Duodenal mucosa (tissue), 2 donors: ENCODE results near the gene EIF3D.
A peak's percentile ranks its signal among the peaks of the same experiment; 100 is the strongest.

Experiments used
- H3K27ac ChIP-seq: one replicate; pipeline ENCODE4 v1.7.0; 2013; ENCODE audit warnings: low read depth, low read length
- H3K27me3 ChIP-seq, 2 donors: one replicate each; pipeline ENCODE4 v1.7.0; 2013; ENCODE audit warnings: low read length in 2 of 2, control low read depth in 1 of 2; ENCODE audit not compliant: insufficient read depth in 2 of 2, control insufficient read depth in 1 of 2
- H3K36me3 ChIP-seq, 2 donors: one replicate each; pipeline ENCODE4 v1.7.0; 2013; ENCODE audit warnings: low read length in 2 of 2, control low read depth in 1 of 2; ENCODE audit not compliant: insufficient read depth in 2 of 2, control insufficient read depth in 1 of 2
- H3K4me1 ChIP-seq, 2 donors: one replicate each; pipeline ENCODE4 v1.7.0; 2013; ENCODE audit warnings: low read length in 2 of 2, control low read depth in 1 of 2; ENCODE audit not compliant: insufficient read depth in 2 of 2, control insufficient read depth in 1 of 2
- H3K4me3 ChIP-seq, 2 donors: one replicate each; pipeline ENCODE4 v1.7.0; 2013; ENCODE audit warnings: low read length in 2 of 2, low read depth in 1 of 2
- H3K9ac ChIP-seq, 2 donors: one replicate each; pipeline ENCODE4 v1.7.0; 2013; ENCODE audit warnings: low read length in 2 of 2, low read depth in 1 of 2
- H3K9me3 ChIP-seq, 2 donors: one replicate each; pipeline ENCODE4 v1.7.0; 2013; ENCODE audit warnings: low read length in 2 of 2, control low read depth in 1 of 2; ENCODE audit not compliant: control insufficient read depth in 1 of 2

EIF3D gene

GRCh38 chr22:36510966-36511881, 17.7 kb downstream of the EIF3D start:
- no peak overlapping the region for H3K9ac ChIP-seq
- peaks cover 10 to 11% of the 10 kb centered on the region in 2 donors for H3K4me1 ChIP-seq
- H3K36me3 ChIP-seq: peaks cover 40 to 60% of the 10 kb centered on the region in 2 donors
- no peak overlapping the region for H3K27ac ChIP-seq
- H3K27me3 ChIP-seq: no peaks in the 10 kb centered on the region
- no peak overlapping the region for H3K4me3 ChIP-seq
- no peaks in the 10 kb centered on the region for H3K9me3 ChIP-seq

- no peak overlapping the region for H3K4me3 ChIP-seq
- no peak overlapping the region for H3K9ac ChIP-seq
- no peaks in the 10 kb centered on the region for H3K9me3 ChIP-seq
- peaks cover 10 to 17% of the 10 kb centered on the region in 2 donors for H3K4me1 ChIP-seq
- peaks cover 36 to 52% of the 10 kb centered on the region in 2 donors for H3K36me3 ChIP-seq
- no peaks in the 10 kb centered on the region for H3K27me3 ChIP-seq
- H3K27ac ChIP-seq: no peak overlapping the region
Observed at GRCh38 chr22:36510384-36510783, 18.6 kb downstream of the EIF3D start.

GRCh38 chr22:36507518-36508010, 21.4 kb downstream of the EIF3D start:
- Histone ChIP-seq H3K9me3 (no peaks in the 10 kb centered on the region), H3K27ac (no peak overlapping the region), H3K4me1 (peaks cover 15 to 27% of the 10 kb centered on the region in 2 donors), H3K9ac (peak overlapping the region; percentile 28 to 44), H3K27me3 (no peaks in the 10 kb centered on the region), H3K36me3 (peaks cover 15 to 30% of the 10 kb centered on the region in 2 donors), H3K4me3 (peak overlapping the region; percentile 63 to 65)

- no peaks in the 10 kb centered on the region for H3K27me3 ChIP-seq
- peak within 1 kb of the TSS; percentile 63 to 65 for H3K4me3 ChIP-seq
- H3K27ac ChIP-seq: peak within 1 kb of the TSS; percentile 55
- H3K9ac ChIP-seq: peak within 1 kb of the TSS; percentile 28 to 44
- peaks cover 15 to 27% of the 10 kb centered on the region in 2 donors for H3K4me1 ChIP-seq
- H3K9me3 ChIP-seq: no peaks in the 10 kb centered on the region
- peaks cover 10 to 23% of the 10 kb centered on the region in 2 donors for H3K36me3 ChIP-seq
Observed at GRCh38 chr22:36506637-36507517, 22.1 kb downstream of the EIF3D start, which contains the start of gene FOXRED2. Gene FOXRED2 (minus strand): TSS chr22:36507040. CDS start chr22:36506422, 618 bp downstream.

- H3K9ac ChIP-seq: no peak overlapping the region
- H3K4me1 ChIP-seq: peaks cover 15 to 27% of the 10 kb centered on the region in 2 donors
- H3K4me3 ChIP-seq: peak overlapping the region; percentile 63 to 65
- H3K36me3 ChIP-seq: peaks cover 6 to 17% of the 10 kb centered on the region in 2 donors
- H3K27me3 ChIP-seq: no peaks in the 10 kb centered on the region
- no peak overlapping the region for H3K27ac ChIP-seq
- no peaks in the 10 kb centered on the region for H3K9me3 ChIP-seq
Observed at GRCh38 chr22:36505998-36506635, 22.8 kb downstream of the EIF3D start.

- Histone ChIP-seq H3K27ac (no peak overlapping the region), H3K27me3 (no peaks in the 10 kb centered on the region), H3K4me1 (peaks cover 0 to 3% of the 10 kb centered on the region in 2 donors), H3K9ac (no peak overlapping the region), H3K9me3 (no peaks in the 10 kb centered on the region), H3K4me3 (no peak overlapping the region), H3K36me3 (peaks cover 7 to 15% of the 10 kb centered on the region in 2 donors)
Observed at GRCh38 chr22:36497910-36498665, 30.9 kb downstream of the EIF3D start.

GRCh38 chr22:36493690-36494110, 35.3 kb downstream of the EIF3D start:
- Histone ChIP-seq H3K27me3 (no peaks in the 10 kb centered on the region), H3K36me3 (peaks cover 16 to 32% of the 10 kb centered on the region in 2 donors), H3K9me3 (no peaks in the 10 kb centered on the region), H3K4me3 (peak overlapping the region in 1 of 2 donors; percentile 29), H3K27ac (no peak overlapping the region), H3K4me1 (peaks cover 0 to 3% of the 10 kb centered on the region in 2 donors), H3K9ac (no peak overlapping the region)

- H3K4me3 ChIP-seq: no peak overlapping the region
- H3K4me1 ChIP-seq: peaks cover 0 to 3% of the 10 kb centered on the region in 2 donors
- no peaks in the 10 kb centered on the region for H3K27me3 ChIP-seq
- peaks cover 0 to 1% of the 10 kb centered on the region in 2 donors for H3K9me3 ChIP-seq
- H3K9ac ChIP-seq: no peak overlapping the region
- peaks cover 13 to 24% of the 10 kb centered on the region in 2 donors for H3K36me3 ChIP-seq
- no peak overlapping the region for H3K27ac ChIP-seq
Observed at GRCh38 chr22:36492109-36492508, 36.9 kb downstream of the EIF3D start.

GRCh38 chr22:36491155-36491554, 37.8 kb downstream of the EIF3D start:
- H3K27ac ChIP-seq: no peak overlapping the region
- H3K36me3 ChIP-seq: peaks cover 10 to 23% of the 10 kb centered on the region in 2 donors
- H3K9ac ChIP-seq: no peak overlapping the region
- H3K4me3 ChIP-seq: no peak overlapping the region
- peaks cover 0 to 3% of the 10 kb centered on the region in 2 donors for H3K4me1 ChIP-seq
- peaks cover 0 to 7% of the 10 kb centered on the region in 2 donors for H3K9me3 ChIP-seq
- no peaks in the 10 kb centered on the region for H3K27me3 ChIP-seq
